GM12891 (cell line): ENCODE data around the gene MYBPC1.

Source experiments
- PAX5 ChIP-seq: IDR thresholded peaks from 2 replicates; pipeline ENCODE4 v1.6.1; 2011; ENCODE audit warnings: low read length, moderate library complexity, mild to moderate bottlenecking; ENCODE audit not compliant: insufficient read depth, severe bottlenecking
- TAF1 ChIP-seq: IDR thresholded peaks from 2 replicates; pipeline ENCODE4 v1.6.1; 2011; ENCODE audit warnings: low read depth, low read length, control low read depth

DNA sequence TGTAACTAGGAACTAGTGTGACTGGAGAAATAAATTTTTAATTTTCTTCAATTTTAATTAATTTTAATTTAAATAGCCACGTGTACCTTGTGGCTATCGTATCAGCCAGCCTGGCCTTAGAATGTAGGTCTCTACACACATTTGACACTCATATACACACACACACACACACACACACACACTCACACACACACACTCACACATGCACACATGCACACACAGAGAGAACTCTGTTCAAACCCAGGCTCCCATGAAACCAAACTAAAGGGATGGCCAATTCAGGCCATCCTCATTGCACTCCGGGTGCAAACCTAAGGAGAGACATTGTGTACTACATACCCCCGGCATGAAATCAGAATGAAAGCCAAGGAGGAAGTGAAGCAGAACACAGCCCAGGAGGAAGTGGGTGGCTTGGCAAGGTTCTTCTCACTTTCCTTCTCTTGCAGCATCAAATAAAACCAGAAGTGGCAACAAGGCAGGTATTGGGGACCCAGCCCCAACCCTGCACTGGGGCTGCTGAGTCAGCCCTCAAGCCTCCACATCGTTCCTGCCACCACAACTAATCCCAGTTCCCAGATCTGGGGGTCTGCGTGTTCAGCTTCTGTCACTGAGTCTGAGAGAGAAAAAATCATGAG is 76.5 kb downstream of the MYBPC1 start:
- TF ChIP-seq TAF1 (no peak), PAX5 (no peak)
